MCF 10A (cell line): Measurements from ENCODE around the gene TFF2. TPM values are rescaled to one million over a fixed set of nuclear protein-coding genes. Genes with fewer than 3 reads are reported as not detected.

Source experiments
- BruUV-seq: library from RNA; stranded (reverse); fragments of 400-500 nt; replicated peaks from 2 replicates; lab custom pipeline; 2021; lab: Mats Ljungman, UMichigan
- CTCF ChIA-PET: fragments of 300-600 bp; sonication (Branson Sonifier 250); formaldehyde crosslinking; extraction: SDS; loops from one replicate; lab custom pipeline; 2021; ENCODE audit warnings: antibody characterized with exemption, inconsistent platforms; lab: Yijun Ruan, JAX
- POLR2A ChIA-PET: fragments of 300-600, 350-650 bp; sonication (Branson Sonifier 250); formaldehyde crosslinking; extraction: SDS; loops from one replicate; lab custom pipeline; 2020; ENCODE audit warnings: antibody characterized with exemption, inconsistent platforms; lab: Yijun Ruan, JAX
- DNase-seq: peaks from one replicate; pipeline ENCODE4 v3.0.0-alpha.2; 2018; ENCODE audit not compliant: unreplicated experiment
- H3K27ac Mint-ChIP-seq: one replicate; pipeline ENCODE4 v1.8.0; 2022; ENCODE audit warnings: mild to moderate bottlenecking, low read depth, mixed read lengths; ENCODE audit not compliant: unreplicated experiment
- H3K27me3 Mint-ChIP-seq: one replicate; pipeline ENCODE4 v1.8.0; 2022; ENCODE audit warnings: mixed read lengths; ENCODE audit not compliant: insufficient read depth, unreplicated experiment
- H3K36me3 Mint-ChIP-seq: one replicate; pipeline ENCODE4 v1.8.0; 2022; ENCODE audit warnings: mild to moderate bottlenecking, moderate library complexity, mixed read lengths; ENCODE audit not compliant: insufficient read depth, unreplicated experiment
- H3K4me1 Mint-ChIP-seq: one replicate; pipeline ENCODE4 v1.8.0; 2022; ENCODE audit warnings: mixed read lengths; ENCODE audit not compliant: insufficient read depth, unreplicated experiment
- H3K4me3 Mint-ChIP-seq: one replicate; pipeline ENCODE4 v1.8.0; 2022; ENCODE audit warnings: mild to moderate bottlenecking, moderate library complexity, mixed read lengths; ENCODE audit not compliant: unreplicated experiment
- H3K9me3 Mint-ChIP-seq: one replicate; pipeline ENCODE4 v1.8.0; 2022; ENCODE audit warnings: mixed read lengths; ENCODE audit not compliant: unreplicated experiment
- intact Hi-C: fragments of 100-400 bp; cut with micrococcal nuclease; formaldehyde crosslinking; loops from 2 replicates; pipeline ENCODE4 v1.14.1; 2022
- total RNA-seq: library from RNA; stranded (reverse); gene quantifications from 2 replicates; pipeline ENCODE4 v1.2.3, GENCODE V29; 2022
- TF ChIP-seq, protein P1 (sequence below): fragments of 200-600 bp; IDR thresholded peaks from one replicate; pipeline ENCODE4 v1.8.0; 2022; ENCODE audit warnings: antibody characterized with exemption, mild to moderate bottlenecking; ENCODE audit not compliant: unreplicated experiment

The TFF2 gene
- total RNA-seq, 1 experiment from 2014 or later, result not detected

DNA sequence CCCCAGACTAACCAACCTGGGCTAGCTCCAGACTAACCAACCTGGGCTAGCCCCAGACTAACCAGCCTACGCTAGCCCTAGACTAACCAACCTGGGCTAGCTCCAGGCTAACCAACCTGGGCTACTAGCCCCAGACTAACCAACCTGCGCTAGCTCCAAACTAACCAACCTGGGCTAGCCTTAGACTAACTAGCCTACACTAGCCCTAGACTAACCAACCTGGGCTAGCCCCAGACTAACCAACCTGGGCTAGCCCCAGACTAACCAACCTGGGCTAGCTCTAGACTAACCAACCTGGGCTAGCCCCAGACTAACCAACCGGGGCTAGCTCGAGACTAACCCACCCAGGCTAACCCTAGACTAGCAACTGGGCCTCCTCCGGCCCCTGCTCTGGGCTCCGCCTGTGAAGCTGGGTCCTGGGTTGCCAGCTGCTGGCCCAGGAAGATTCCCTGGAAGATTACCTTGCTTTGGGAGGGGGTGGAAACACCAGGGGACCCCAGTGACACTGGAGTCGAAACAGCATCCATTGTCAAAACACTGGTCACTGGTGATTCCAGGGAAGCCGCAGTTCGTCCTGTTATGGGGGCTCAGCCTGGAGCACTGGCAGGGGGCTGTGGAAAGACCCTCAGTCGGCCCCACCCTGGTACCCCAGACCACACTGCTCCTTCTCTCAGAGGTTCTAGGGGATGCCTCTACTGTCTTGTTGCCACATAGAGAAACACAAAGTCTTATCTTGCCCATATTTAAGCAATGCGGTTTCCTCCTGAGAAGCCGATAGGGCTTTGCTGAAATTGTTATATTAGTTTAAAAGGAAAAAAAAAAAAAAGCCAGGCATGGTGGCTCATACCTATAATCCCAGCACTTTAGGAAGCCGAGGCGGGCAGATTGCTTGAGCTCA lies 1.1 kb downstream of the TFF2 start:
- H3K4me3 Mint-ChIP-seq, result no peak overlapping the region
- H3K36me3 Mint-ChIP-seq, result peaks cover 6% of the 10 kb centered on the region
- no peak for DNase-seq
- POLR2A ChIA-PET, result no interaction called here
- intact Hi-C loops, result no loop called here
- no peak overlapping the region for H3K27ac Mint-ChIP-seq
- peaks cover 8% of the 10 kb centered on the region for H3K9me3 Mint-ChIP-seq
- peaks cover 20% of the 10 kb centered on the region for H3K27me3 Mint-ChIP-seq
- CTCF ChIA-PET, result interaction anchor here (1.1 kb wide), 1 partner anchor 12 kb away, joined by 3 read pairs; no protein-coding TSS in a partner anchor
- H3K4me1 Mint-ChIP-seq, result no peaks in the 10 kb centered on the region
- no TSS peak for BruUV-seq
- TF ChIP-seq, protein P1, sequence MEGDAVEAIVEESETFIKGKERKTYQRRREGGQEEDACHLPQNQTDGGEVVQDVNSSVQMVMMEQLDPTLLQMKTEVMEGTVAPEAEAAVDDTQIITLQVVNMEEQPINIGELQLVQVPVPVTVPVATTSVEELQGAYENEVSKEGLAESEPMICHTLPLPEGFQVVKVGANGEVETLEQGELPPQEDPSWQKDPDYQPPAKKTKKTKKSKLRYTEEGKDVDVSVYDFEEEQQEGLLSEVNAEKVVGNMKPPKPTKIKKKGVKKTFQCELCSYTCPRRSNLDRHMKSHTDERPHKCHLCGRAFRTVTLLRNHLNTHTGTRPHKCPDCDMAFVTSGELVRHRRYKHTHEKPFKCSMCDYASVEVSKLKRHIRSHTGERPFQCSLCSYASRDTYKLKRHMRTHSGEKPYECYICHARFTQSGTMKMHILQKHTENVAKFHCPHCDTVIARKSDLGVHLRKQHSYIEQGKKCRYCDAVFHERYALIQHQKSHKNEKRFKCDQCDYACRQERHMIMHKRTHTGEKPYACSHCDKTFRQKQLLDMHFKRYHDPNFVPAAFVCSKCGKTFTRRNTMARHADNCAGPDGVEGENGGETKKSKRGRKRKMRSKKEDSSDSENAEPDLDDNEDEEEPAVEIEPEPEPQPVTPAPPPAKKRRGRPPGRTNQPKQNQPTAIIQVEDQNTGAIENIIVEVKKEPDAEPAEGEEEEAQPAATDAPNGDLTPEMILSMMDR, result no peak

DNA sequence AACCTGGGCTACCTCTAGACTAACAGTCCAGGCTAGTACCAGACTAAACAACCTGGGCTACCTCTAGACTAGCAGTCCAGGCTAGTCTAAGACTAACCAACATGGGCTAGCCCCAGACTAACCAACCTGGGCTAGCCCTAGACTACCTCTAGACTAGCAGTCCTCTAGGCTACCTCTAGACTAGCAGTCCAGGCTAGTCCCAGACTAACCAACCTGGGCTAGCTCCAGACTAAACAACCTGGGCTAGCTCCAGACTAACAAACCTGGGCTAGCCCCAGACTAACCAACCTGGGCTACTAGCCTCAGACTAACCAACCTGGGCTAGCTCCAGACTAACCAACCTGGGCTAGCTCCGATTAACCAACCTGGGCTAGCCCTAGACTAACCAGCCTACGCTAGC lies 2.0 kb downstream of the TFF2 start:
- Mint-ChIP-seq H3K36me3 (peaks cover 6% of the 10 kb centered on the region), H3K27ac (no peak overlapping the region), H3K4me3 (no peak overlapping the region), H3K27me3 (peaks cover 12% of the 10 kb centered on the region), H3K4me1 (no peaks in the 10 kb centered on the region), H3K9me3 (peaks cover 7% of the 10 kb centered on the region)
- ChIA-PET POLR2A (no interaction called here), CTCF (interaction anchor here (1.1 kb wide), 1 partner anchor 12 kb away, joined by 3 read pairs; no protein-coding TSS in a partner anchor)
- TF ChIP-seq, protein P1, result no peak
- no peak for DNase-seq
- intact Hi-C loops, result no loop called here
- BruUV-seq, result no TSS peak

DNA sequence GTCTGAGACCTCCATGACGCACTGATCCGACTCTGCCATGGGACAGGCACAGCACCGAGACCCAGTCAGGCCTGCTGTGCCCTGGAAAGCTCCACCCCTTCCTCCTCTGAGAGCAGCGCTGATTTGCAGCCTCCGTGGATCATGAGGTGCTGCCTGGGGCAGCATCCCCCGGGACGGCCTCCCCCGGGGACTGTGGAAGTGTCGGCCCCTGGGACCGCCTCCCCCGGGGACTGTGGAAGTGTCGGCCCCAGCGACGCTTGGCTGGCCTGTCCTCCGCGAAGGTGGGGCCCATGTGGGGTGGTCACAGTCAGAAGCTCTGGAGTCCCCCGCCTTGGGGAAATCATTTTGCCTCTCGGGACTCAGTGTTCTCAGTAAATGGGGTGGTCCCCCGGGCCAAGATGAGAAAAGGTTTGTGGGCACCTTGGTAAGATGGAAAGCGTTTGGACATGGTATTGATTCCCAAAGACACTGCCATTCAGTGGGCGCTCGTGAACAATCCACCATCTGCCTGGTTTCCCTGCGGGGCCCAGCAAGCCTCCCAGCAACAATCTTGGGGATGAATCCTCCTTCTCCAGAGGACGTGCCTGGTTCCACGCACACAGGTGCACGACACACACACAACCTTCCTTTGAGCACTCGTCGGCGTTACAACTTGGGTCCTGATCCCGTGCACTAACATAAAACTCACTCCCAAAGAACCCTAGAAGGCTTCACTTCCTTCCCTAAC lies 3.0 kb downstream of the TFF2 start:
- no peak for DNase-seq
- Mint-ChIP-seq H3K4me3 (no peak overlapping the region), H3K27ac (no peak overlapping the region), H3K4me1 (no peaks in the 10 kb centered on the region), H3K27me3 (peaks cover 2% of the 10 kb centered on the region), H3K9me3 (no peaks in the 10 kb centered on the region), H3K36me3 (no peaks in the 10 kb centered on the region)
- POLR2A ChIA-PET, result no interaction called here
- CTCF ChIA-PET, result interaction anchor here (0.7 kb wide), 1 partner anchor 410 kb away, joined by 3 read pairs; no protein-coding TSS in a partner anchor
- no TSS peak for BruUV-seq
- TF ChIP-seq, protein P1, result no peak
- intact Hi-C loops, result no loop called here
